Measurements from ENCODE around the gene SEC31A. TPM values are rescaled to one million over a fixed set of nuclear protein-coding genes. Genes with fewer than 3 reads are reported as not detected.

SEC31A gene
- total RNA-seq, 1 experiment from 2014 or later = 128 TPM

GRCh38 chr4:82900066-82900410 is 9.1 kb upstream of the SEC31A start:
- H3K27me3 ChIP-seq (ENCODE audit: insufficient read depth, low read length) = no peaks in the 10 kb centered on the region
- H3K23ac ChIP-seq (ENCODE audit: insufficient read length, low read depth, low read length) = no peak overlapping the region
- peak overlapping the region; percentile 37 for H3K18ac ChIP-seq (ENCODE audit: insufficient read length, low read depth, low read length)
- no peak overlapping the region for H3K56ac ChIP-seq (ENCODE audit: insufficient read length, low read depth, low read length)
- no peak overlapping the region for H2BK20ac ChIP-seq (ENCODE audit: low read depth, low read length, poor library complexity, severe bottlenecking)
- peaks cover 20 to 41% (median 24%) of the 10 kb centered on the region in 3 experiments for H3K36me3 Mint-ChIP-seq (ENCODE audit: insufficient read depth in 1 of 3, low read depth in 3 of 3)
- no peak overlapping the region for H2BK120ac ChIP-seq (ENCODE audit: low read depth, low read length, poor library complexity, severe bottlenecking)
- no CpG with 5 or more reads among the region's 14 CpGs for WGBS (ENCODE audit: extremely low coverage, insufficient read length, low lambda C conversion rate)
- peak overlapping the region; percentile 80; the same call in 1 of the 2 replicates for H3K14ac ChIP-seq (ENCODE audit: insufficient read depth, low read length)
- TF ChIP-seq CTCF (conservative IDR thresholded peaks at IDR 0.05) = no peak
- peak overlapping the region; percentile 57 for H3K27ac ChIP-seq (ENCODE audit: insufficient read length, low read depth, low read length)
- H2BK5ac ChIP-seq (ENCODE audit: insufficient read length, low read length) = peak overlapping the region; percentile 1
- no peaks in the 10 kb centered on the region for H3K27me3 Mint-ChIP-seq (ENCODE audit: low read depth)
- H3K9me3 ChIP-seq (ENCODE audit: control insufficient read depth, low read depth, low read length) = no peaks in the 10 kb centered on the region
- no peaks in the 10 kb centered on the region for H3K79me1 ChIP-seq (ENCODE audit: insufficient read depth, low read depth, low read length, poor library complexity, severe bottlenecking)
- peak overlapping the region; percentile 13 for H4K8ac ChIP-seq (replicated peaks; ENCODE audit: insufficient read length, low read depth, low read length)
- H4K91ac ChIP-seq (ENCODE audit: insufficient read length, low read depth, low read length) = no peak overlapping the region
- H2BK12ac ChIP-seq (ENCODE audit: insufficient read length, low read depth, low read length) = no peak overlapping the region
- no peaks in the 10 kb centered on the region for H4K20me1 ChIP-seq (ENCODE audit: control insufficient read depth, insufficient read depth, insufficient read length)
- H3K23me2 ChIP-seq (ENCODE audit: insufficient read length, low read depth, low read length, poor library complexity, severe bottlenecking) = peaks cover 10% of the 10 kb centered on the region
- peak overlapping the region; percentile 83 for H4K5ac ChIP-seq (ENCODE audit: insufficient read length, low read depth, low read length)
- H2AFZ ChIP-seq (ENCODE audit: low read length) = no peak overlapping the region
- no peak overlapping the region for H3T11ph ChIP-seq (ENCODE audit: low read length)
- no peak overlapping the region for H3K4me3 Mint-ChIP-seq
- no peak overlapping the region for H3K27ac Mint-ChIP-seq
- H3K79me2 ChIP-seq (ENCODE audit: insufficient read depth, low read length) = peaks cover 24% of the 10 kb centered on the region; the same call in 1 of the 2 replicates
- no peak overlapping the region for H3K4ac ChIP-seq (ENCODE audit: low read depth, low read length)
- H2BK15ac ChIP-seq (ENCODE audit: low read depth, low read length) = no peak overlapping the region
- DNase-seq = no peak
- no peak overlapping the region for H2AK5ac ChIP-seq (ENCODE audit: insufficient read length, low read length)
- H3K9ac ChIP-seq (ENCODE audit: extremely low read depth, insufficient read length, low read length) = peak overlapping the region; percentile 97
- H3K9me3 Mint-ChIP-seq = no peaks in the 10 kb centered on the region
- peaks cover 20 to 23% of the 10 kb centered on the region in 2 experiments for H3K4me1 Mint-ChIP-seq
- no peaks in the 10 kb centered on the region for H3K4me1 ChIP-seq (ENCODE audit: insufficient read depth, low read length)
- peak overlapping the region; percentile 57 for H3K4me2 ChIP-seq (ENCODE audit: insufficient read depth, insufficient read length, low read length)

Data from H9 (cell line).